ENCODE data around the gene RHOF. TPM values are rescaled to one million over a fixed set of nuclear protein-coding genes. Genes with fewer than 3 reads are reported as not detected.

RHOF gene
- total and polyA plus RNA-seq, 7 donors: 1.4 to 4.8 (median 3.9) TPM

GRCh38 chr12:121754836-121755235, 38.7 kb downstream of the RHOF start:
- intact Hi-C loops (cut with DNase I): loop anchor here in 1 of 2 donors (5.0 kb wide), 1 partner anchor 38 kb away; no protein-coding TSS in a partner anchor
- 89 to 92% (median 91%) methylated on average over 11 of the region's 11 CpGs for WGBS, 3 donors

GRCh38 chr12:121753844-121754264, 39.6 kb downstream of the RHOF start:
- Histone ChIP-seq H3K4me1 (peaks cover 13% of the 10 kb centered on the region), H3K9me3 (no peaks in the 10 kb centered on the region), H3K27ac (peak overlapping the region; percentile 80), H3K27me3 (ENCODE audit: insufficient read depth in 3 of 3, low read length in 2 of 3) (no peaks in the 10 kb centered on the region), H3K36me3 (ENCODE audit: insufficient read depth in 1 of 2, low read depth in 1 of 2) (peaks cover 0 to 20% of the 10 kb centered on the region in 2 donors), H3K4me3 (no peak overlapping the region)
- 25 to 31% (median 26%) methylated on average over 12 of the region's 12 CpGs for WGBS, 3 donors
- peak; percentile 69 to 88 (median 86) for ATAC-seq
- no peak for TF ChIP-seq CTCF (IDR thresholded peaks at IDR 0.05)
- intact Hi-C loops (cut with DNase I): loop anchor here in 1 of 2 donors (5.0 kb wide), 1 partner anchor 37 kb away; no protein-coding TSS in a partner anchor
- DNase-seq: peak in 1 of 2 donors; percentile 84

More at GRCh38 chr12:121754836-121755235, 38.7 kb downstream of the RHOF start:
- no peak for DNase-seq
- ATAC-seq: no peak
- Histone ChIP-seq H3K4me3 (no peak overlapping the region), H3K4me1 (peaks cover 13% of the 10 kb centered on the region), H3K9me3 (no peaks in the 10 kb centered on the region), H3K36me3 (ENCODE audit: insufficient read depth in 1 of 2, low read depth in 1 of 2) (peaks cover 0 to 17% of the 10 kb centered on the region in 2 donors), H3K27me3 (ENCODE audit: insufficient read depth in 3 of 3, low read length in 2 of 3) (no peaks in the 10 kb centered on the region), H3K27ac (no peak overlapping the region)
- TF ChIP-seq CTCF (IDR thresholded peaks at IDR 0.05): no peak

GRCh38 chr12:121751749-121752351, 41.6 kb downstream of the RHOF start:
- Histone ChIP-seq H3K36me3 (ENCODE audit: insufficient read depth in 1 of 2, low read depth in 1 of 2) (peaks cover 0 to 25% of the 10 kb centered on the region in 2 donors), H3K4me3 (no peak overlapping the region), H3K9me3 (no peaks in the 10 kb centered on the region), H3K27ac (no peak overlapping the region), H3K4me1 (peaks cover 13% of the 10 kb centered on the region), H3K27me3 (ENCODE audit: insufficient read depth in 3 of 3, low read length in 2 of 3) (no peaks in the 10 kb centered on the region)
- intact Hi-C loops (cut with DNase I): loop anchor here in 1 of 2 donors (5.0 kb wide), 1 partner anchor 35 kb away; no protein-coding TSS in a partner anchor
- ATAC-seq (no peak), DNase-seq (no peak)
- 92 to 97% (median 95%) methylated on average over 11 to 12 of the region's 12 CpGs for WGBS, 3 donors
- TF ChIP-seq CTCF (IDR thresholded peaks at IDR 0.05): no peak

GRCh38 chr12:121751034-121751433, 42.5 kb downstream of the RHOF start:
- H3K27ac ChIP-seq: no peak overlapping the region
- H3K9me3 ChIP-seq: no peaks in the 10 kb centered on the region
- 100% methylated on average over 1 of the region's 1 CpG for WGBS, 3 donors
- peaks cover 13% of the 10 kb centered on the region for H3K4me1 ChIP-seq
- no peak for TF ChIP-seq CTCF (IDR thresholded peaks at IDR 0.05)
- H3K4me3 ChIP-seq: no peak overlapping the region
- H3K27me3 ChIP-seq (ENCODE audit: insufficient read depth in 3 of 3, low read length in 2 of 3): no peaks in the 10 kb centered on the region
- DNase-seq (no peak), ATAC-seq (no peak)
- H3K36me3 ChIP-seq (ENCODE audit: insufficient read depth in 1 of 2, low read depth in 1 of 2): peaks cover 0 to 25% of the 10 kb centered on the region in 2 donors
- intact Hi-C loops (cut with DNase I): loop anchor here in 1 of 2 donors (5.0 kb wide), 1 partner anchor 34 kb away; no protein-coding TSS in a partner anchor
